ENCODE data around the gene KRT3.

The KRT3 gene

DNA sequence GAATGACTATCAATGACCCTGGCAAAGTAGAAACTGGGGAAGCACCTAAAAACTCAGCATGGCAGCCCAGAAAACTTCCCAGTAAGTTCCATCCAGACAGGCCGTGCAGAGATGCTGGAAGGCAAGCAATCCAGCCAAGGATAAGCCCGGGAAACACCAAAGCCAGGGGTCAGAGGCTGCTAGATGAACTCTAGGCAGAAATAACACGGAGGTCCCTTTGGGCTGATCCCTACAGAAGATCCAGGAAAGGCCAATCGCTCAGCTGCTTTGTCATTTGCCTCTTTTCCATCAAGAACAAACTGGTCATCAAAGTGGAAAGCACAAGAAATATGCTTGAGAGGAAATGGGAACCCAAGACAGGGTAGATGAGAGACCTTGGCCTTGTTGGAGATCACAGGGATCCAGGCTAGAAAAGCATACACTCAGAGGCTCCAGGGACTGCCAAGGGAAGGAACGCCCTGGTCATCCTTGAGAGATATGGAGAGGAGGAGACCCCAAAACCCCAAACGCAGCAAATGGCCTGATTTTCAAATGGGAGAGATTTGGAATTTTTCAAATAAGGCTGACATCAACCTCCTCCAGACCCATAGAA is 31.7 kb upstream of the KRT3 start:
- no peak for DNase-seq

DNA sequence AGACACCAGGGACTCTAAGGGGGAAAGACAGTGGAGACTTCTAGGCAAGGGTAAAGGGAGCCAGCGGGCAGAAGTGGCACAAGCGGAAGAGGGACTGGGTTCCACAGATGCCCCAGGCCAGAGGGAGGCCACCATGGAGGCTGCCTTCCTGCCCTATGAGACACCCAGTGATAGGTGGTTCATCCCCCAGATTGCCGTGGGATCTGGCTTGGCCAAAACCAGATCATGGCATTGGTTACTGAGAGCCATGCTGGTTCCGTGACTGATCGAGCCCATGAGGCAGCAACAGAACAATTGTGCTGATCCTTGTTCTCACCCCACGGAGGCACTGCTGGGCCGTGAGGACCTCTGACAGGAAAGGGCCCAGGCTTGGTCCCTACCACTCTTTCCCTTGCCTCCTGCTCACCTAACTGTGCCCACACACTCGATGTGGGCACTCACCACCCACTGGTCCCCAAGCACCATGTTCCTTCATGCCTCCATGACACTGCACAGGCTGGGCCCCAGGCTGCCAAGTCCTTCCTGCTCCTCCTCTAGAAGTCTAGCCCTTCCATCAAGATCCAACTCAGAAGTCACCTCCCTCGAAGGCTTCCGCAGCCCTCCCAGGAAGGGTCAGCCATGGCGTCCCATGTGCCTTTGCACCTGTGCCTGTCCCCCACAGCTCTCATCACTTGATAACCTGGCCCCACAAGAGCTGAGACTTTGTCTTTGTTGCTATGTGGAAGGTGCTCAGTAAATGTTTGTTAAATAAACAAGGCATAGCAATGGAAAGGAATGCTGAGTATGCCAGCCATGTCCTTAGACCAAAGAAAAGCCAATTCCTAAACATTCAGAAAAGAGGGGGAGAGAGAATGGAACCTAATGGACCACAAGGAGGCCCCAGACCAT is 30.9 kb upstream of the KRT3 start:
- no peak for DNase-seq

DNA sequence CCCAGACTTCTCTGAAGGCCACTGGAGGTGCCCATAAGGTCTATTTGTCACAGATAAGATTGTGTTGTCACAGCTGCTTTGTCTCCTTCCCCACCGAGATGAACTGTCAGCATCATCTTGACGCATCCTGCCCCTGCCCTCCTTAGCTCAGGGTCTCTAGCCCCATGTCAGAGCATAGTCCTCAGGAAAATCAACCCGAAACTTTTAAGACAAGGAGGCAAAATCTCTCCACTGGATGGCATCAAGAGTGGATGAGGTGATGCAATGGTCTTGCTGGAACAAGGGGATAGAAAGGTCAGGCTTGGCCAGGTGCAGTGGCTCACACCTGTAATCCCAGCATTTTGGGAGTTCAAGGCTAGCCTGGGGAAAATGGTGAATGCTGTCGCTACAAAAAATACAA is 30.0 kb upstream of the KRT3 start:
- no peak for DNase-seq

DNA sequence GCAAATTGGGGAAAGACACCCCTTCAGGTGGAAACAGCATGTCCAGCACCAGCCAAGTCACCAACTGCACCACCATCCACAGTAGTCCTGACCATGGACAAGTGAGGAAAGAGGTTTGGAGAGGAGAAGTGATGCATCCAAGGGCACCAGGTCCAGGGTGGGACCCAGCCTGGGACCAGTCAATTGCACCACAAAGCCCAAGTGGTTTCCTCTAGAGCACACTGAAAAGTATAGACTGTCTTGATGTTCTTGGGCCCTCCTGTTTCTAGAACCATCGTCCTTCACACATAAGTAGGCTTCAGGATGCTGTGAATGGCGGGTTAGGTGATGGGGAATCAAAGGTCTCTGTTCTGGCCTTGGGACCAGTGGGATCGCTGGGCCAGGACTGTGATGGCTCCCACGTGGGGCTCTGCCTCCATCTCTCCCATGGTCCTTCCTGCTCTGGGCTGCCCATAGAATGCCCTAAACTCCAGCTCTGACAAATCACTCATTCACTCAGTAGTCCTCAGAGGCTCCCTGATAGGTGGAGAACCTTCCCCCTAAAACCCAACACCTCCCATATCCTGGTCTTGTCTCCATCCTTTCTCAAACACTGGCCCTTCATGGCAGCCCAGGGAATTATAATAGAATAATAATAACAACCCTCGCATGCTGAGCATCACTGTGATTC is 29.0 kb upstream of the KRT3 start:
- DNase-seq: no peak

DNA sequence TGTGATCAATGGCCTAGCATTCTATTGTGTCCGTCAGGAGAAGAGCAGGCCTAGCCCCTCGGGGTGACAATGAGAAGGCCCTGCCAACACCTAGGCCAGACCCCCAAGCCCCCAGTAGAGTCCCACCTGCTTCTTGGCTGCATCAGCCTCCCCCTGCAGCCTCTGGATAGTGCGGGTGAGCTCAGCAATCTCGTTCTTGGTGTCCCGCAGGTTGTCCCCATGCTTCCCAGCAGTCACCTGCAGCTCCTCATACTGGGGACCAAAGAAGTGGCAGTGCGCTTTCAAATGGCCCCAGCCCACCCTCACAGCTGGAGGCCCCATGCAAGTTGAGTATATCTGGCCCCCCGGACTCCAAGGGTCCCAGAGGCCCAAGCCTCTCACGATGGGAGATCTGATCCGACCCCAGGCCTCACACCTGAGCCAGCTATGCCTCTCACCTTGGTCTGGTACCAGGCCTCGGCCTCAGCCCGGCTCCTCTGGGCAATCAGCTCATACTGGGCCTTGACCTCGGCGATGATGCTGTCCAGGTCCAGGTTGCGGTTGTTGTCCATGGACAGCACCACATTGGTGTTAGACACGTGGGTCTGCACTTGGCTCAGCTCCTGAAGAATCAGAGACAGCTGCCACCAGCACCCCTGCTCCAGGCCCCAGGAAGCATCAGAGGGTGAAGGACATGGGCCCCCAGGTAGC is 28.0 kb upstream of the KRT3 start:
- no peak for DNase-seq

DNA sequence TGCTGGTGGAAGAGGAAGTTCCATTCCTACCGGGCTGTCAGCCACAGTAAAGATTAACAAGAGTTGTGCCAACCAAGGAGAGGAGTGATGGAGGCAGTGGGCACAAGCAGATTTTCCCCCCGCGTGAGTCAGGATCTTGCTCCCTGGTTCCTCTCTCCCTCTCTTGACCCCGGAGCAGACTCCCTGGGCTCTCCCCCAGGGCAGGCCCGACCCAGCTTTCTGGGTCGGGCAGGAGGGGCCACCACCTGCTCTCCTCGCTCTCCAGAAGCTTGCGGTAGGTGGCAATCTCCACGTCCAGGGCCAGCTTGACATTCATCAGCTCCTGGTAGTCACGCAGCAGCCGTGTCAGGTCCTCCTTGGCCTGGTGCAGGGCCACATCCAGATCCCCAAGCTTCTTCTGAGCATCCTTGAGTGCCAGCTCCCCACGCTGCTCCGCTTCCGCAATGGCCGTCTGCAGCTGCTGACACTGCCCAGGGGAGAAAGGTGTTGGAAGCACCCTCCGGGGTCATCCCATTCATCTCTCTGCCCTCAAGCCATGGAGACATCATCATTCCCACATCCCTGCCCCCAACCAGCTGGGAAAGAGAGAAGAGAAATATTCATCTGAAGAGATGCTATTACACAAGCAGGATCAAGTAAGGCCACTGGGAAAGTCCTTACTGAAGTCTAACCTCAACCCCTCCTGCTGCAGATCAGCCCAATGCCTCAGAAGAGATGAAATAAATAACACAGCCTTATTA is 27.0 kb upstream of the KRT3 start:
- no peak for DNase-seq

DNA sequence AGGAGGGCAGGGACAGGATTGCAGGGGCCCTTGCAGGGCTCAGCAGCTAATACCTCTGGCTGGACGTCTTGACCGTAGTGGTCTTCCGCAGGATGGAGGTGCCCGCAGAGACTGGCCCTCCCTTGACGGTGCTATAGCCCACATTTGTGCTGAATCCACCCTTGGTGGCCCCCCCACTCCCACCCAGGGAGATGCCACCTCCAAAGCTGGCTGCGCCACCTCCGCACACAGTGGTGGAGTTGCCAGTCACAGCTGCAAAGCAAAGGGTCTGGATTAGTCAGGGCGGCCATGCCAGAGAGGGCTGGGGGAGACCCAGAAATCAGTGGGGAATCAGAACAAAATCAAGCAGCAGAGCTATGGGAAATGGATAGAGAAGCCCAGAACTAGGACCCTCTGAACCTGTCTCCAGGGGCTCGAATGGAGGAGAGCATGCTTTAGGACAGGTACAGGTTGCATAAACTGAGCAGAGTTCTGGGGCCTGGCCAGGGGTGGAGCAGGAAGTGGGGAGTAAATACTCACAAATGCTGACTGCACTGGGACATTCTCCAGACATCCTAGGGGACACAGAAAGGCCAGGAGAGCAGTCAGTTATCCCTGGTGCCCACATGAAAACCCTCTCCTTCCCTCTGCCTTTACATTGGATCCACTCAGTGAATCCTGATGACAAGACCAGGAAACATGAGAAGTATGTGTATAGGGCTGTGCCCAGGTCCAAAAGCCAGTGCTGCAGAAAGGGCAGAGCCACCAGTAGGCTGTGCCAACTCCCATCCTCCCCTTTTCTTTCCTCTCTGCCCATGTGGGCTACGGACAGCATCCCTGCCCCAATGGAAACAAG is 26.1 kb upstream of the KRT3 start:
- no peak for DNase-seq

DNA sequence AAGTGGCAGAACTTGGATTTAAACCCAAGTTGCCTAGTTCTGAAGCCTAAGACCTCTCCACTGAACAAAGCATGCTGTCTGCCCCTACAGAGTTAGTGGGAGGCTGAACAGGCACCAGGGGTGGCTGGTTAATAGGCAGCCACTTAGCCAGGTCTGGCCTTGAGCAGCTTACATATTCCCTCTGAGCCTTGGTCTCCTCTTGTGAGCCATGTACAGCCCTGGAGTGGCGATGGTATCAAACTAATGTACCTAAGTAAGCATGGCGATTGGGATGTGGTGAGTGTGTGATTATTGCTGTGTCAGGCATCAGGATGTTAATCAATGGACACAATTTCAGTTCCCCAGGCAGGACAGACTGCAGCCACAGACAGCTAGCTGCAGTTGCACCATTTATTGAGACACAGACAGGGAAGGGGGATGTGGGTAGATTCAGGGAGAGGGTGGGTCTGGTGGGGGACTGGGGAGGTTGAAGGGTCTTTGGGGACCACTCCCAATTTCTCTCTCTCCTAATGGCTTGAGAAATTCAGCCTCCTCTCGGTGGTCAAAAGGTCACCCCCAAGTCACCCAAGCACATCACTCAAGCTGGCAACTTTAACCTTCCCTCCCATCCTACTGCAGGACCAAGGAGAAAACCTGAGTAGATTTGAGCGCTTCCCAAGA is 25.3 kb upstream of the KRT3 start:
- DNase-seq: no peak

DNA sequence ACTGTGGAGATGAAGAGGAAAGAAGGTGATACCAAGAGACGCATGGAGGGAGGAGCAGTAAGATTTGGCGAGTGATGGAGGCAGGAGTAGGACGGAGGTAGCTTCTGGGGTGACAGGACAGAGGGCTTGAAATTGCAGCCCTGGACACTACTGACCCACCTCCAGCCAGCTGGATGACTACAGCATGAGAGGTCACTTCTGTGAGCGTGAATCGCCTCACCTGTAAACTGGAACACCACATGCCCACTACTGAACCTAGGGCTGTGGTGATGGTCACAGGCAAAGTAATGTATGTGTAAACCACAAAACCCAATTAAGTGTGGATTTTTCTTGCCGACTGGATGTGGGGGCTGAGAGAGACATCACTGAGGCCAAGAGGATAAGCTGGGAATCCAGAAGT is 24.6 kb upstream of the KRT3 start:
- DNase-seq: no peak

DNA sequence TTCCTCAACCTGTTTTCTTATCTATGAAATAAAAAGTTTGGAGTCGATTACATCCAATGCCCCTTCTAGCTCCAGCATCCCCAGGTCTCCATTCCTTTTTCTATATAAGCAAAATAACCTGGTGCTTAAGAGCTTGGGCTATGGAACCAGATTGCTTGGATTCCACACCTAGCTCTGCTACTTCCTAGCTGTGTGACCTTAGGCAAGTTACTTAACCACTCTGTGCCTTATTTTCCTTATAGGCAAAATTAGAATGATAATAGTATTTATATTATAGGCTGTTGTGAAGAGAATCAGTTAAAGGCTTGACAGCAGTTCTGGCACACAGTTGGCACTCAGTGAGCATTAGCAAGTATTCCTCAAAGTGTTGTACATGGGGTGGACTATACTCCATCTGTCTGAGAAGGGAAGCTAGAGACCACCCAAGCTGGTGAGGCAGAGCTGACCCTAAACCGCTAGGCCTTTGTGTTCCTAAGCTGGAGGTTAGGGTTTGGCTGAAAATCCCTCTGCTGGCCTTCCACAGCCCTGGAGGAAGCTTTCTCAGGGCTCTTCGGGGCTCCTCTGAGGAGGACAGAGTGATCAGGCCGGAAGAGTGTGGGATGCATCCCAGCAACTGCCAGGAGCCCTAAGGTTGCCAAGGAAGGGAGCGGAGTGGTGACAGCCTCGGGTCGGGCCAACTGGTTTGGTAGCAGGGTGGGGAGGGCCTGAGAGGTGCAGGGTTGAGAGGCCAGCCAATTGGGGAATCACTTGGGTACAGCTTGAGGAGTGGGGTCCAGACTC is 24.0 kb upstream of the KRT3 start:
- DNase-seq: no peak

DNA sequence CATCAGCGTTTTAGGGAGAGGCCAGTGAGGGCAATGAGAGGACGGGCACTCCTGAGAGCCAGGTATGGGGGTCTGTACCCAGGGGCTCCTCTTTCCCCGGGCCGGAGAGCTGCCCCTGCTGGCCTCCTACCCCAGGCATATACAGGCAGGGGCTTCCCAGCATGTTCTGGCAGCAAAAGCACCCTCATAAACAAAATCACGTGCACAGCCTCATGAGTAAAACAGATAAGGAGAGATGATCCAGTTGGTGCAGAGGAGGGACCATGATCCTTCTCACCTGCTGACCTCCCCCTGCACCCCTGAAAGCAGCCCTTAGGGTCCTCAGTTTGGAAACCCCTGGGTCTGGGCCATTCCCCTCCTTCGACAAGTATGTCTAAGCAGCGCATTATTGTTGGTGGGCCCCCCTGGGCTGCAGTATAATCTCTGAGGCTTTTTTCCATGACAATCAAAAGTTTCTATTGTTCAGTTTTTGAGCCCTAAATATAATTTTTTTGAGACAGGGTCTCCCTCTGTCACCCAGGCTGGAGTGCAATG is 23.0 kb upstream of the KRT3 start:
- no peak for DNase-seq

DNA sequence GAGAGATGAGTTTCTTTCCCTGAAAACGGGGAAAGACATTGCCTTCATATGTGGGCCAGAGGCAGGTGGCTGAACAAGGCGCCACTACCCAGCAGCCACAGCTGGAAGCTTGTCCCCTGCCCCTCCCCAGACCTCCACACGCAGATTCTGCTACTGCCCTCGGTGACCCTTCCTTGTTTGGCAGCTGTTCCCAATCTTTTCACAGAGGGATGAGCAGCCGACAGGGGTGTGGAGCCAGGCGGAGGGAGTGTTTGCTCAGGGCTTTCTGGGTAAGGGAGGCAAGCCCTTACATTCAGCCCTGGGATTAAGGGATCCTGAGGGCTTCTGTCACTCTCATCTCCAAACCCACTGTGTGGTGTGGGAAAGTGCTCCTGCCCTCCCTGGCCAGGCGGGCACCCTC is 22.5 kb upstream of the KRT3 start:
- no peak for DNase-seq

DNA sequence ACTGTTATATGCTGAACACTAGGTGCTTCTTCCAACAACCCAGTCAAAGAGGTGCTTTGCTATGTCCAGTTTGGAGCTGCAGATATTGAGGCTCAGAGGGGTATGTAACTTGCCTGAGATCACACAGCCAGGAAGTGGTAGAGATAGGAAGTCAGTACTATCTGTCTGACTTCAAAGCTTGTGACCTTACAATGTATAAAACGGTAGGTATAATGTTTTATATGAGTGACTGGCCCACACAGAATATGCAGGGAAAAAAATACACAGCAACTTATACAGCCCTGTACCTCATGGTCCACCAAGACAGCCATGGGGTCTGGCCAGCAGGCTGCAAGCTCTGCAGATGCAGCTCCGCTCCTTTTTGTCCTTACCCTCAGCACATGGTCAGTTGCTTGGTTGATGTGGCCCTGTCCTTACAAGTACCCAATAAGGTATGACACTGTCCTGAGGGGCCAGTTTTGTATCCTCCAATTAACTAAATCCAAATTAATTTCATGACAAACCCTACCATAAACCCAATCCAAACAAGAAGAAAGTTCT is 21.9 kb upstream of the KRT3 start:
- DNase-seq: no peak

DNA sequence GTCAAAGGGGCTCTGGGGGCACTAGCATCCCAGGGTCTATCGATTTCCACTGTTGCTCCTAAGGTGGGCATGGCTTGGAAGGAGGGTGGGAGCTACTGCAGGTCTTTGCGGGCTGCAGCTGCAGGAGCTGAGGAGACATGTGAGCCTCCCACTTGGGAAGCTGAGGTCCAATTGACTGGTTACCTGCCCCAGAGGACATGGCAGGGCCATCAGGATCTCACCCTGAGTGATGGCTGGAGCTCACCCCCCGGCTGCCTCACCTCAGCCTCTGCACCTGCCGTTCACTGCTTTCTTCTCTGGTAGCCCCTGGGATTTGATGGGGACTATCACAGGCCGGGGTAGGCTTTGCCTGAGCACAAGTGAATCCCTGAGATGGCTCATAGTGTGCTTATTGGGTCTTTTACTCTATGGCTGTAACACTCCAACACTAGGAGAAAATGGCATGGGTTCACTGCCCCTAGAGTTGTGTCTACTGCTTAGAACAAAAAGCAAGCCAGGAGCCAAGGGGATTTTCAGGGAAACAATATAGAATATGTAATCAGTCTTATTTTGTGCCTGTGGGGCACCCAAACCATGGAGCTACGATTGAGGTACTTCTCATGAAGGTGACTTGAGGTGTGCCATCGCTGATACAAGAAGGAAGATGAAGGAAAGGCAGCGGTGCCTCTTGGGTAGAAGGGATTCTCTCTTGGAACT is 21.2 kb upstream of the KRT3 start:
- no peak for DNase-seq

DNA sequence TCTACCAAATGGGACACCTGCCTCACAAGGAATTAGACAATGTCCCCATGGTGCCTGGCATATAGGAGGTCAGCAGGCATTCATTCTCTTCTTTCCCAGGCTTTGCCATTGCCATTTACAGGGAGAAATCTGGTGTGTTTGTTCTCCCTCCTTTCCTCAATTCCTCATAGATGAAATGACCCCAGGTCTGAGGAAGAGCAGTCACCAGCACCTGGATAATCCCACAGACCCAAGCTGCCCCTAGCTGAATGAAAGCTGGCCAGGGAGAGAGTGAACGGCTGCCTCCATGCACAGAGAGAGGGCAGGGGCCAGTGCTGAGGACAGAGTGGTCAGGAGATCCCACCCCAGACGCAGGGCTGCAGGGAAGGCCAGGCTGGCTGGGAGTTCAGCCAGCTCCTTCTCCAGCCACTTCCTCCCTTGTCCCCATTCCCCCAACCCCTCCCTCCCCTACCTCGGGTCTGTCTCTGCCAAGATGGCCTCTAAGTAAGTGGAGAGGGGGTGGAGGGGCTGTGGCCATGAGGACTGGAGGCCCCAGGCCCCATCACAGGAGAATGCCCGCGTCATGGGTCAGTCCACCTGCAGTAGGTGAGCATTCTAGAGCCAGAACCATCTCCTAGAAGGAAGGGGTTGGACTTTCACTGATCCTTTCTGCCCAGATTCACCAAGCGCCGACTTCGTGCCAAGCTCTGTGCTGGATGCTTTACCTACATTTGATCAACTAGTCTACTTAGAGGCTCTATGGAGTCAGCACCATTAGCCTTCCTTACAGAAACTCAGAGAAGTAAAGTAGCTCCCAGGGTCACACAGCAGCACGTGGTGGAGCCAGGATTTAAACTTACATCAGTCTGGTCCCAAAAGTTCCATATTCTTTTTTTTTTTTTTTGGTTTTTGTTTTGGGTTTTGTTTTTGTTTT is 20.0 kb upstream of the KRT3 start:
- DNase-seq: no peak

DNA sequence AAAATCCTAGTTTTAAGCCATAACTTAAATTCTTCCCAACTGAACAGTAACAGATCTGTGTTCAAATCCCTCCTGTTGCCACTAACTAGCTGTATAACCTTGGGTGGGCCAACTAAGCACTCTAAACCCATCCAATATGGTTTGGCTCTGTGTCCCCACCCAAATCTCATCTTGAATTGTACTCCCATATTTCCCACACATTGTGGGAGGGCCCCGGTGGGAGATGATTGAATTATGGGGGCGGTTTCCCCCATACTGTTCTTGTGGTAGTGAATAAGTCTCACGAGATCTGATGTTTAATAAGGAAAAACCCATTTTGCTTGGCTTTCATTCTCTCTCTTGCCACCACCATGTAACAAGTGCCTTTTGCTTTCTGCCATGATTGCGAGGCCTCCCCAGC is 19.2 kb upstream of the KRT3 start:
- DNase-seq: no peak

DNA sequence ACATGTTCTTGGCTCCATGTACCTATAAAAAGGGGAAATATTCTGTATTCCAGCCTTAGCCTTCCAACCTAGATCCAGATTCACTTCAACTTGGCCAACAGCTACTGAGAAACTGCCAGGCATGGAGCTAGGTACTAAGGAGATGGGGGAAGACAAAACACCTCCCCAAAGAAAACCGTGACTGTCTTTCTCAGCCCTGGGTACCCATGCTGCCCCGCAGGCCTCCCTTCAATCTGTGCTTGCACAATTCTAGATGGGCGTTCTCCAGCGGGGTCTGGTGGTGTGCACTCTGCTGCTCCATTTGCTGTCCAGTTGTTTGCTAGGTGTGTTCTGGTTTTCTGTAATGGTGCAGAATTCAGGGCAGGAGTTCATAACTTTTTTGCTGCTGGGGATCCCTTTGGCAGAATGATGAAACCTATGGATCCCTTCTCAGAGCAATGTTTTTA is 18.8 kb upstream of the KRT3 start:
- DNase-seq: no peak
